Medulla oblongata (tissue), 1 donor: ENCODE measurements around the gene MGMT.

Source experiments
- DNase-seq: peaks from one replicate; pipeline ENCODE4 v3.0.0-alpha.2; 2015; ENCODE audit errors: extremely low spot score

The MGMT gene

GRCh38 chr10:129654461-129654860 lies 187.4 kb downstream of the MGMT start:
- no peak for DNase-seq

GRCh38 chr10:129655007-129655678 lies 188.1 kb downstream of the MGMT start:
- no peak for DNase-seq

GRCh38 chr10:129655679-129656031 lies 188.6 kb downstream of the MGMT start:
- DNase-seq, result no peak

GRCh38 chr10:129656642-129657041 lies 189.6 kb downstream of the MGMT start:
- DNase-seq, result no peak

- DNase-seq, result no peak
Observed at GRCh38 chr10:129657297-129658017, 190.4 kb downstream of the MGMT start.

- DNase-seq, result no peak
Observed at GRCh38 chr10:129658376-129659072, 191.5 kb downstream of the MGMT start.

- DNase-seq, result no peak
Observed at GRCh38 chr10:129659508-129660268, 192.6 kb downstream of the MGMT start.

- no peak for DNase-seq
Observed at GRCh38 chr10:129660569-129660968, 193.5 kb downstream of the MGMT start.

GRCh38 chr10:129662426-129662825 lies 195.4 kb downstream of the MGMT start:
- DNase-seq, result no peak

- no peak for DNase-seq
Observed at GRCh38 chr10:129670124-129670523, 203.1 kb downstream of the MGMT start.

GRCh38 chr10:129673292-129673691 lies 206.3 kb downstream of the MGMT start:
- DNase-seq, result no peak

GRCh38 chr10:129675027-129675769 lies 208.2 kb downstream of the MGMT start:
- no peak for DNase-seq

GRCh38 chr10:129676014-129676413 lies 209.0 kb downstream of the MGMT start:
- DNase-seq, result no peak

- no peak for DNase-seq
Observed at GRCh38 chr10:129677377-129677927, 210.4 kb downstream of the MGMT start.

GRCh38 chr10:129678186-129678585 lies 211.1 kb downstream of the MGMT start:
- peak; percentile 37 for DNase-seq

GRCh38 chr10:129679207-129679606 lies 212.2 kb downstream of the MGMT start:
- DNase-seq, result no peak

- DNase-seq, result no peak
Observed at GRCh38 chr10:129680661-129681344, 213.8 kb downstream of the MGMT start.

GRCh38 chr10:129681856-129682255 lies 214.8 kb downstream of the MGMT start:
- no peak for DNase-seq

- DNase-seq, result no peak
Observed at GRCh38 chr10:129683519-129683918, 216.5 kb downstream of the MGMT start.

- no peak for DNase-seq
Observed at GRCh38 chr10:129683920-129684319, 216.9 kb downstream of the MGMT start.

GRCh38 chr10:129685271-129685670 lies 218.2 kb downstream of the MGMT start:
- no peak for DNase-seq
